NCI-H2196 treated with DMSO at 0.1 percent for 48 hours (cell line): ENCODE data around the gene CPD.
"Not testable (repeated sequence)": the region's sequence is repeated elsewhere in the genome, so short reads cannot be mapped to it uniquely, and the experiment has no call there.

ENCODE experiments used
- DNase-seq: peaks from one replicate; lab custom pipeline; 2025; ENCODE audit not compliant: unreplicated experiment; lab: John Stamatoyannopoulos, UW

The CPD gene

DNA sequence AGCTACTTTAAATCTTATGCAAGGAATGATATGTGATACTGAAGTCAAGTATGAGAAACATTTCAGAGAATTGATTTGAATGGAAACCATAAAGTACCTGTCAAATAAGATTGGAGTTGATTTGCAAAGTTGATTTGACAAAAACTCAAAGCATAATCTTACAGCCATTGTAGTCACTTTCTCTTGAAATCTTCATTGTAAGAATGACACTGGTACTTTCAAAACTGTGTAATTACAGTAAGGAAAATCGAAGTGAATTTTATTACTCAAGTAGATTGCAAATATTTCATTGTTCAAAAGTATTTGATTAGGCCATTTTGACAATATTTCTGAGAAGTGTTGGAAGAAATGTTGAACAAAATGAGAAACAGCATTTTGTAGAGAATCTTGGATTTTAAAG, 3.6 kb downstream of the CPD start:
- DNase-seq: no peak

DNA sequence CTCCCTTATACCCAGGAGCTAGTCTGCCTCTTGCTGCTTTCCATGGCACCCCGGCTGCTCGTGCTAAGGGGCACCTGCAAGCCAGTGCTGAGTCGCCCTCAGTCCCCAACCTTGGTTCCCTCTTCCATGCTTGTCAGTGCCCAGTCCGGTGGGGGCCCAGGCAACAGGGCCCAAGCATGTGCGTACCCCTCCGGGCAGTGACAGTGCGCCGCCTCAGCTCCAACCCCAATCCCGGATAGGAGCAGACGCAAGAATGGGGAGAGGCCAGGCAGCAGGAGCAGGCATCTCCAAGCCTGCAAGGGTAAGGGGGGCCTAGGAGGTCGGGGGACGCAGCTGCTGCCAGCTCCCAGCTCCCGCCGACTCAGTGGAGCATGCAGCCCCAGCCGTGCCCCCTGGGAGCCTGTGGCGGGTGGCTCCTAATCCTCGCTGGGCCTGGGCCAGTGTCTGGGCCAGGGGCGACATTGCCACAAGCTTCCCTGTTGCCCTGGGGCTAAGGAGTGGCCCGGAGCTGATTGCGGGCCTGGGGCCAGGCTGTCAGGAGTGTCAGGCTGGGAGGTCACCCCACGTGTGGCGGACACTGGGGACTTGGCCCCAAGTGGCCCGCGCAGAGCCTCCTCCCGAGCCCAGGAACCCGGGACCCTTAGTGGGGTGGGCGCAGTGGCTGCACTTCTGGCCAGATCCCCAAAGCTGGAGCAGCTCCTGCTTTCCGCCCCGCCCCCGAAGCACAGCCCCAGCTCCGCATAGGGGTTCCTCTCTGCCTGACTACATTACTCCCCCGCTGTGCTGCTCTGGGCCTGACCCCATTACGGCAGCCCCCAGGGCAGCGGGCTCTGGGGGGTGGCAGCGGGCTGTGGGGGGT, 9.8 kb downstream of the CPD start:
- DNase-seq: no peak

DNA sequence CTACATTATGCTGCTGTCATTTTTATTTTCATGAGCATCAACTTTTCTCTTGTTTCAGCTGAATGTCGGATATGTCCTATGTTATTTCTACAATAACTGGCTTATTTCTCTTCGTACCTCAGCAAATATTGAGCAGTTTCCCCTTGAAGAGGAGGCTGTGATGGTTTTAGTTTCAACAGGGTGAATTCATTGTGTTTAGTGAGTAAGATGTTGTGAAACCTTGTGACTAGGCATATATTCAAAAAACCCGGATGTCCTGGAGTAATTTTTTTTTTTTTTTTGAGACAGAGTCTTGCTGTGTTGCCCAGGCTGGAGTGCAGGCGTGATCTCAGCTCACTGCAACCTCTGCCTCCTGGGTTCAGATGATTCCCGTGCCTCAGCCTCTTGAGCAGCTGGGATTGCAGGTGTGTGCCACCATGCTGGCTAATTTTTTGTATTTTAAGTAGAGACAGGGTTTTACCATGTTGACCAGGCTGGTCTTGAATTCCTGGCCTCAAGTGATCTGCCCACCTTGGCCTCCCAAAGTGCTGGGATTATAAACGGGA, 11.1 kb downstream of the CPD start:
- no peak for DNase-seq

DNA sequence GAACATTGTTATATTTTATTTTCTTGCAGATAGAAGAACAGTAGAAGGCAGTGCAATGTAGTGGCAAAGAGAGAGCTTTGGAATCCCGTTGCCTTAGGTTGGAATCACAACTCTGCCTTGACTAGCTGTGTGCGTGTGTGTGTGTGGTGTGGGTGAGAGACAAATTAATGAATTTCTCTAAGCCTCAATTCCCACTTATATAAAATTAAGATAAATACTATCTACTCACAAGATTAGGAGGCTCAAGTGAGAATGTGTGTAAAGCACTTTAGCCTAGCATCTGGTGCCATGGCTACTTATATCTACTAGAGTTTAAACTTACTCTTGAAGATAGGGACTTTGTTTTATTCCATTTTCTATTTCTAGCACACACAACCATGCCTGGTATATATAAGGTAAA, 12.8 kb downstream of the CPD start:
- DNase-seq: no peak

DNA sequence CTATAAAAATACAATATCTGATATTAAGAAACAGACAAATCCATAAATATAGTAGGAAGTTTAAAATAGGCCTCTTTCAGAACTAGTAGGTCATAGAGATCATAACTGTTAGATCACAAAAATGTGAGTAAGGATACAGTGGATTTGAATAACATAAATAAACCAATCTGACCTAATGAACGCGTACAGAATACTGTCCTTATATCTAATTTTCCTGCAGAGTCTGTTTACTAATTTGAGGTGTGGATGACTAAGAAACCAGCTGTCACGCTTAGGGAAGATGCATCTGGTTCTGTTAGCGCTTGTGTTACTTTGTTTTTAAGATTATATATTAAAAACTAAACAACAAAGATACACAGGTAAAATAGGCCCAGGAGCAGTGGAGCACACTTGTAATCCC, 14.8 kb downstream of the CPD start:
- no peak for DNase-seq

DNA sequence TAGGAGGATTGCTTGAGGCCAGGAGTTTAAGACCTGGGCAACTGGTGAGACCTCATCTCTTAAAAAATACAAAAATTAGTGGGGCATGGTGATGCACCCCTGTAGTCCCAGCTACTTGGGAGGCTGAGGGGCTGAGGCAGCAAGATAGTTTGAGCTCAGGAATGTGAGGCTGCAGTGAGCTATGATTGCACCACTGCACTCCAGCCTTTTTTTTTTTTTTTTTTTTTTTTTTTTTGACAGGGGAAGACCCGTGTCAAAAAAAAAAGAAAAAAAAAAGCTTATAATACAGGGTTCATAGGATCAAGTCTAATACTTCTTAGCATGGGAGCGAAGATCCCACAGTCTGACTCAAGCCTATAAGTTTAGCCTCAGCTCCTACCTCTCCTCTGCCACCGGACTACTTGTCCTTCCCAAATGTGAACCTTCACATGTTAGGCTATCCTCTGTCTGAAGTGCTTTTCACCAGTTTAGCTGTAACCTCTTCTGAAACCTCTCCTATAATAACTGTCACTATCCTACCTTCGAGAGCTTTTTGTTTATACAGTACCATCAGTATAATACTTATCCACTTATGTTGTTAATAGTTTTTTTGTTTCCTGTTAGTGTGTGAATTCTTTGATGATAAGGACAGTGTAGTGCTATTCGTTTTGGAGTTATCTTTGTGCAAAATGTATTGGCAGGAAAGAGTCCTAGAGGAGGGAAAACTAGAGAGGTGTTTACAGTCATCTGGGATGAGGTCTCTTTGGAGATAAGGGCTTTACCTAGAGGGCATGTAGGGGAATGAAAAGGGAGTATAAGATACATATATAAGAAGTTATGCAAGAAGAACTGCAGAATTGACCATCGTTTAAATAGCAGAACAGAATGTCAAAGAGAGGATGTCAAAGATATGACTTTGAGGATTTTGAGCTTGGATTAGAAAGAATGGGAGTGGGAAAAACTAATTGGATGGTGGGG, 15.5 kb downstream of the CPD start:
- DNase-seq: no peak

DNA sequence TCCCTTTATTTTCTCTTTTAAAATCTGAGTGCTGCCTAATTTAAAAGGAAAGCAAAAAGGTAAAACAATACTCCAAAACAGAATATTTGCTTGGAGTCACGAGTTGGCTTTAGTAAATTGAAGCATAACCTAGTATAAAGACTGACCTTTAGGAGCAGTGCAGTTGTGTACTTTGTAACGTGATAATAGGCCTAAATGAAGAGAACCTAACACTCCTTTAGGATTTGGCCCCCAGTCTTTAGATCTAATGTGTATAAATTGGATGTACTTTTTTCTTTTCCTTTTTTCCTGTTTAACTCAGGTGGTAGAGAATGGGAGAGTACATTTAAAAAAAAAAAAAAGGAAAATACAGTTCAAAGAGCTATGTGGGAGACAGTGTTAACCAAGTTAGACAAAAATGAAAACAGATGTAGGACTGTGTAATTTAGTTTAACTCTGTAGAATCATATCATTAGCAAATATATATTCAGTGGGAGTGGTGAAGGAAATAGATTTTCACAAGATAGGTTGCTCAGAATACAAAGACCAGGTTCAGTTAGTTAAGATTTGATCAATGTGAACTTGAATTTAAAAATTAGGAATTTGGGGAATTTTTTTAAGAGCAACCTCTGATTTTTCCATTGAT, 16.8 kb downstream of the CPD start:
- DNase-seq: no peak

DNA sequence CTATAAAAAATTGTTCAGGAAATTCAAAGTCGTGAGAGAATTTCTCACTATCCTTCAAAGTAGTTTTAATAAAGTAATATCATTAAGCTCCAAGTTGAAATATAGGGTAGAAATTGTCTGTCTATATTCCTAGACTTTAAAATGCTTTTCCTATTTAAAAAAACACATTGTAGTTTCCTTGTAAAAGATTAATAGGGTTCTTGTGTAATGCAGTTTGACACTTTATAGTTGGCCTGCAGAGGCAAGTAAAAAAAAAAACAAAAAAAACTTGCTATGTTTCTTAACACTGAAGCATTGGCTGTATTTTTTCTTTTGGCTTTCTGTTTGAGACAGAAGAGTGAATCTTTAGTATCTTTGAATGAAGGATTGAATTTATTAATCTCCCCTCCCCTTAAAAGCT, 17.4 kb downstream of the CPD start:
- no peak for DNase-seq

DNA sequence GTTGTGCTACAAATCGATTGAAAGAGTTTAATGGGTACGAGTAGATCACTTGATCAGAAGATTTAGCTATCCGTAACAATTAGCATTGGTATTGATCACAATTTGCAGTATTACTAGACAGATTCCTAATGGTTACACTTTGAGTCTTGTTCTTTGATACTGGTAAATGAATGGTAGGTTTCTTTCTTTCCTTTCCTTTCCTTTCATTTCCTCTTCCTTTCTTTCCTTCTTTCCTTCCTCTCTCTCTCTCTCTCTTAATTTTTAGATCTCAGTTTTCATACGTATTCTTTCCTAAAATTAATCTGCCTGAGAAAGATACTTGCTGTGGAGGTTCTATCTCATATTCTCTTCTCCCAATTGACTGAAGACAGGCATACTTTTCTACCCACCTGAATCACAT, 17.9 kb downstream of the CPD start:
- no peak for DNase-seq

DNA sequence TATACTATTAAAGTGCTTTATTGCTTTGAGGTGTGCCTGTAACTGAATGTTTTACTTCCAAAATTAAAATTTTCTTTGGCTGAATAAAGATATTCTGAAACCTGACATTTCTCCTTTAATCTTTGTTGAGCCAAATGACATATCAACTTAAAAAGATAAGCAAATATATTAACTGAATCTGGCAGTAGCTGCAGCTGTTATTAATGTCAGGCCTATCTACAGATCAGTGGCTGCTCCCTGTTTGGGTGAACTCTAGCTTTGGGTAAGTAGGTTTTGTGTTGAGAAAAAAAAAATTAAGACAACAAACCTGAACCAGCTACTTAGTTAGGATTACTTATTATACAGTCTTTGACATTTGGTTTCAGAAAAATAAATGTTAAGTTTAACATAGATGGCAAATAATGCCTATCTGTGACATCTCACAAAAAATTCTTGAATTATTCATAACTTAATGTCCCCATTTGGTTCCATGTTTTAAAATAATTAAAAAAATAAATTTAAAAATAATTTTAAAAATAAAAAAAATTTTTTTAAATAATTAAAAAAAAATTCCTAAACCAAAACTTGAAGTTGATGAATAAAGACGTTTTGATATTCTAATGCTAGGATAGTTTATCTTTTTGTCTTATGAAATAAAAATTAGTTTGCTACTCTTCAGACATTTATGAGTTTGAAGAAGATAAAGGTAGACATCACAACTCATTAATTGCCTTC, 19.8 kb downstream of the CPD start:
- DNase-seq: no peak

DNA sequence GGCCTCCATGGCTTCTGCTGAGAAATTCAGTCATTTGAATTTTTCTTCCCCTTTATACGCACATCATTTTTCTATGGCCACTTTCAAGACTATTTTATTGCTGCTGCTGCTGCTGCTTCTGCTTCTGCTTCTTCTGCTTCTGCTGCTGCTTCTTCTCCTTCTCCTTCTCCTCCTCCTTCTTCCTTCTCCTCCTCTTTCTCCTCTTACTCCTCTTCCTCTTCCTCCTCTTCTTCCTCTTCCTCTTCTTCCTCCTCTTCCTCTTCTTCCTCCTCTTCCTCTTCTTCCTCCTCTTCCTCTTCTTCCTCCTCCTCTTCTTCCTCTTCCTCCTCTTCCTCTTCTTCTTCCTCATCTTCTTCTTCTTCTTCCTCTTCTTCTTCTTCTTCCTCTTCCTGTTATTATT, 22.4 kb downstream of the CPD start:
- no peak for DNase-seq

DNA sequence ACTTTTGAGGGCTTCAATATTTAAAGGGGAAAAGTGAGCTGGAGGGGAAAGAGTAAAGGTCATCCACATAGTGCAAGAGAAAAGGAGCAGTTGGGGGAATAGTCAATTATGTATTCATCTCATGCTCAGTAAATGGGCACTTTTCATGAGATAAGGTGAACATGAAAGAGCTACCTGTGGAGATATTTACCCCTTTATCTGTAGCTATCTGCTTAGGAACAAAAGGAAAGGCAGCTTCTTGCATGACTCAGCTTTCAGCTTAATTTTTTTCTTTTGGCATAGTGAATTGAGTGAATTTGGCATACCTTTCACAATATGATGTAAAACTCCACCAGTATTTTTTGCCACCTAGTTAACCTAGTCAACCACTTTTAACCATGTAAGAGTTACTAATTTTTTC, 26.4 kb downstream of the CPD start:
- DNase-seq: no peak

DNA sequence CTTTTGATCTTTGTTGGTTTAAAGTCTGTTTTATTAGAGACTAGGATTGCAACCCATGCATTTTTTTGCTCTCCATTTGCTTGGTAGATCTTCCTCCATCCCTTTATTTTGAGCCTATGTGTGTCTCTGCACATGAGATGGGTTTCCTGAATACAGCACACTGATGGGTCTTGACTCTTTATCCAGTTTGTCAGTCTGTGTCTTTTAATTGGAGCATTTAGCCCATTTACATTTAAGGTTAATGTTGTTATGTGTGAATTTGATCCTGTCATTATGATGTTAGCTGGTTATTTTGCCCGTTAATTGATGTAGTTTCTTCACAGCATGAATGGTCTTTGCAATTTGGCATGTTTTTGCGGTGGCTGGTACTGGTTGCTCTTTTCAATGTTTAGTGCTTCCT, 31.9 kb downstream of the CPD start:
- not testable (repeated sequence) for DNase-seq

DNA sequence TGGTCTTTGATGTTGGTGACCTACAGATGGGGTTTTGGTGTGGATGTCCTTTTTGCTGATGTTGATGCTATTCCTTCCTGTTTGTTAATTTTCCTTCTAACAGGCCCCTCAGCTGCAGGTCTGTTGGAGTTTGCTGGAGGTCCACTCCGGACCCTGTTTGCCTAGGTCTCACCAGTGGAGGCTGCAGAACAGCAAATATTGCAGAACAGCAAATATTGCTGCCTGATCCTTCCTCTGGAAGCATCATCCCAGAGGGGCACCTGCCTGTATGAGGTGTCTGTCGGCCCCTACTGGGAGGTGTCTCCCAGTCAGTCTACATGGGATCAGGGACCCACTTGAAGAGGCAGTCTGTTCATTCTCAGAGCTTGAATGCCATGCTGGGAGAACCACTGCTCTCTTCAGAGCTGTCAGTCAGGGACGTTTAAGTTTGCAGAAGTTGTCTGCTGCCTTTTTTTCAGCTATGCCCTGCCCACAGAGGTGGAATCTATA, 33.3 kb downstream of the CPD start:
- not testable (repeated sequence) for DNase-seq

DNA sequence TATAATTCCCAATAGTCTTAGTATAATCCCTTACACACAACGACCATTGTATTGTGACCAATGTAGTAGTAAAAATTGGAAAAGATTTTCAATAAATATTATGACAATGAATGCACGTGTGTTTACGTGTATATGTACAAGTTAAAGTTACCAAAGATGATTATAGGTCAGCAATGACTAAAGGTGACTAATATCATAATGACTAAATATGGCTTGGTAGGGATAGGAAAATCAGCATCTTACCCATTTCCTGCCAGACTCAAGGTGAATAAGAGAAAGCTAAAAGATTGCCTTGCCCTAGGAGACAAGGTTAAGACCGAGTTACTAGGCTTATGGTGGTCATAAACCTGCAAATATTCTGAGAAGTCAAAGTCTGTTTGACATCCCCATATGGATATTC, 34.4 kb downstream of the CPD start:
- DNase-seq: no peak

DNA sequence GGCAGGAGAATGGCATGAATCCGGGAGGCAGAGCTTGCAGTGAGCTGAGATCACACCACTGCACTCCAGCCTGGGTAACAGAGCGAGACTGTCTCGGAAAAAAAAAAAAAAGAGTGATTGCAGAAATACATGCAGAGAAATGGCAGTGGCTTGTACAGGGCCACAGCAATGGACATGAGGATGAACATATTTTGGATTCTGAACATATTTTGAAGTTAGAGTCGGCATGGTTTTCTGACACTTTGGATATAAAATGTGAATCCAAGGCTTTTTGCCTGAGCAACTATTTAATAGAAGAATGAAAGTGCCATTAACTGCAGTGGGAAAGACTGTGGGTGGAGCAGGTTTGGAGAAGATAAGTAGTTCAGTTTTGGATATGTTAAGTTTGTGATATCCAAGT, 35.8 kb downstream of the CPD start:
- no peak for DNase-seq

DNA sequence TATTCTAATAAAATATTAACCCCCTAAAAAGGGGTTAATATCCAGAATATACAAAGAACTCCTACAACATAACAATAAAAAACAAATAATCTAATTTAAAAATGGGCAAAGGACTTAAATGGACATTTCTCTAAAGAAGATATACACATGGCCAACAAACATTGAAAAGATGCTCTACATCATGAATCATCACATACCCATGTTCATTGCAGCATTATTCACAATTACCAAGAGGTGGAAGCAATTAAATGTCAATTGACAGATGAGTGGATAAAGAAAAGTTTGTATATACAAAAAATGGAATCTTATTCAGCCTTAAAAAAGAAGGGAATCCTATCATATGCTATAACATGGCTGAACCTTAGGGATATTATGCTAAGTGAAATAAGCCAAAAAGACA, 36.8 kb downstream of the CPD start:
- DNase-seq: no peak

DNA sequence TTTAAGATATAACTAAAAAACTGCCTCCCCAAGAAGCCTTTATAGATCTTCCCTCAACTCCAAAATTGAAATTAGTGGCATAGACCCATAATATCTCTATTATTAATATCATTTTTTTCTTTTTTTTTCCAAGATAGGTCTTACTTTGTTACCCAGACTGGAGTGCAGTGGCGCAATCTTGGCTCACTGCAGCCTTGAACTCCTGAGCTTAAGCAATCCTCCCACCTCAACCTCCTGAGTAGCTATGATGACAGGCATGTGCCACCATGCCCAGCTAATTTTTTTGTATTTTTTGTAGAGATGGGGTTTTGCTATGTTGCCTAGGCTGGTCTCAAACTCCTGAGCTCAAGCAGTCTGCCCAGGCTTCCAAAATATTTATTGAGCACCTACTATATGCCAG, 39.3 kb downstream of the CPD start:
- DNase-seq: not testable (repeated sequence)

DNA sequence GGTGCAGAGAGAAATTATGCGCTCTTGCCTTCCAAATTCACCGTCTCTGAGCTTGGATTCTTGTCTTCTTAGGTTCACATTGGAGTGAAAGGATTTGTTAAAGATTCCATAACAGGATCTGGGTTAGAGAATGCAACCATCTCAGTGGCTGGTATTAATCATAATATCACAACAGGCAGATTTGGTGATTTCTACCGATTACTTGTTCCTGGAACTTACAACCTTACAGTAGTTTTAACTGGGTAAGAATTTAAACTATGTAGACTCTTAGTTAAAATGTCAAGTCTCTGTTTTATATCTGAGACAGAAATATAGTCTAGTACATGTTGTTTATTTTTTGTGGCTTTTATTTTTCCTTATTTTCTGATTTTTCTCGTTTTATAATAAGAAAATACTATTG, 42.9 kb downstream of the CPD start:
- DNase-seq: no peak

DNA sequence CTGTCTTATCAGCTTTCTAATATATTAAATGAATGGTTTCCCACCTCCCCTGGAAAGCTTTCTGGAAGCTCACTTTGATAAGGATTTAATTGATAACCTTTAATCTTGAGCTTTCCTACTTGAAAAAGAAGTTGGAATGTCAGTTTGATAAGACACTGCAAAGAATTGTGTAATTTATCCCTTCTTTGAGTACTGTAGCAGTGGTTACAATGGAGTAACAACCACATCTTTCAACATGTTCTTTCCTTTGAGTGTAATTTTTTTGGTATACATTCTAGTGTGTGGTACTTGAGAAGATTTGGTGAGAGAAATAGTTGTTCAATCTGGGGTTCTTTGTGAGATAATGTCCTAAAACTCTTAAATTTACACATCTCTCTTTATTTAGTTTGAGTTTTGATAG, 43.4 kb downstream of the CPD start:
- DNase-seq: no peak

DNA sequence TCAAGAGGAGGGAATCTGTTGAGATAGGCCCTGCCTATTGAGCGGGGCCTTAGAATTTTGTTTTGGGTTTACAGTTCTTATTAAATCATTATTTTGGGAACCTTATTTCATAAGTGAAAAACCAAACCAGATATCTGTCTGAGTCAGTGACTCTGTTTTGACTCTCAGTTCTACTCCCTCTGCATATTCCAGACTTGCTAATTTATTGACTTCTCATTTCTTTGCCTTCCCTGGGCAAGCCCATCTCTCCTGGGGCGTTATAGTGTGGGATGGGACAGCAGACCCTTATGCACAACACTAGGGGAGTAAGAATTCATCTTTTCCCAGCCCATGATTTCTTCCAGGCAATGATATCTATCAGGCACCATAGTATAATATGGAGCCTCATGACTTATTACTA, 45.7 kb downstream of the CPD start:
- no peak for DNase-seq
